Endothelial cell of hepatic sinusoid (primary cell): ENCODE data around the gene AMIGO2.

ENCODE experiments used
- in situ Hi-C: cut with HindIII; loops from 2 replicates; pipeline ENCODE4 v1.10.0; 2017; ENCODE audit warnings: low sequenced_read_pairs

Gene AMIGO2

GRCh38 chr12:47099610-47100009 lies 19.9 kb upstream of the AMIGO2 start:
- in situ Hi-C loops, result no loop called here

- in situ Hi-C loops, result no loop called here
Observed at GRCh38 chr12:47098099-47098498, 18.3 kb upstream of the AMIGO2 start.

GRCh38 chr12:47097276-47097896 lies 17.6 kb upstream of the AMIGO2 start:
- in situ Hi-C loops, result no loop called here

GRCh38 chr12:47095446-47096236 lies 15.9 kb upstream of the AMIGO2 start:
- in situ Hi-C loops, result no loop called here

GRCh38 chr12:47094804-47095203 lies 15.0 kb upstream of the AMIGO2 start:
- in situ Hi-C loops, result no loop called here

- in situ Hi-C loops, result no loop called here
Observed at GRCh38 chr12:47091009-47091408, 11.2 kb upstream of the AMIGO2 start.

GRCh38 chr12:47088021-47088944 lies 8.5 kb upstream of the AMIGO2 start:
- in situ Hi-C loops, result no loop called here

- in situ Hi-C loops, result no loop called here
Observed at GRCh38 chr12:47087088-47087688, 7.4 kb upstream of the AMIGO2 start.

GRCh38 chr12:47085815-47086252 lies 6.1 kb upstream of the AMIGO2 start:
- in situ Hi-C loops, result no loop called here

GRCh38 chr12:47084172-47084571 lies 4.4 kb upstream of the AMIGO2 start:
- in situ Hi-C loops, result no loop called here

GRCh38 chr12:47082796-47083621 lies 3.2 kb upstream of the AMIGO2 start:
- in situ Hi-C loops, result no loop called here

- in situ Hi-C loops, result no loop called here
Observed at GRCh38 chr12:47082283-47082682, 2.5 kb upstream of the AMIGO2 start.

- in situ Hi-C loops, result no loop called here
Observed at GRCh38 chr12:47080725-47081502, 1.2 kb upstream of the AMIGO2 start.

GRCh38 chr12:47079981-47080724 lies 394 bp upstream of the AMIGO2 start:
- in situ Hi-C loops, result no loop called here

GRCh38 chr12:47078733-47079467 lies 859 bp downstream of the AMIGO2 start:
- in situ Hi-C loops, result no loop called here

- in situ Hi-C loops, result no loop called here
Observed at GRCh38 chr12:47078086-47078395, 1.7 kb downstream of the AMIGO2 start.

- in situ Hi-C loops, result no loop called here
Observed at GRCh38 chr12:47077206-47078085, 2.3 kb downstream of the AMIGO2 start.
